T-cell (primary cell): ENCODE measurements around the gene TMEM184A. TPM values are rescaled to one million over a fixed set of nuclear protein-coding genes. Genes with fewer than 3 reads are reported as not detected.

ENCODE experiments used
- ATAC-seq, 4 experiments: fragments of 200-7000 bp in 3 of 4; fragments of 150-1000 bp in 1 of 4; cut with Tn5 transposase; replicated peaks in 1 of 4; 1 replicate in 3 of 4; 2 replicates in 1 of 4; pipeline ENCODE4 v1.10.0; 2021; ENCODE audit warnings: moderate library complexity in 3 of 4, mild to moderate bottlenecking in 2 of 4, moderate number of reproducible peaks in 1 of 4
- CTCF ChIA-PET, 2 donors: fragments of 300-600 bp; sonication (Branson Sonifier 250); formaldehyde crosslinking; loops; one replicate each; lab custom pipeline; 2022; ENCODE audit warnings: antibody characterized with exemption in 2 of 2; lab: Charles Lee
- POLR2A ChIA-PET, 2 donors: fragments of 300-600 bp; sonication (Branson Sonifier 250); formaldehyde crosslinking; loops; one replicate each; lab custom pipeline; 2022; ENCODE audit warnings: antibody characterized with exemption in 2 of 2; lab: Charles Lee
- DNase-seq, 35 experiments: peaks; one replicate each; pipeline versions ENCODE4 v3.0.0 to v3.0.0-alpha.2; 2013 to 2023
- H3K27ac ChIP-seq: one replicate; pipeline ENCODE4 v1.5.1; 2013; ENCODE audit warnings: low read length
- H3K27me3 ChIP-seq, 2 experiments: replicated peaks in 1 of 2; 1 replicate in 1 of 2; 2 replicates in 1 of 2; pipeline versions ENCODE4 v1.6.1 to v1.7.0; 2013; ENCODE audit warnings: low read length in 1 of 2, mixed read lengths in 1 of 2; ENCODE audit not compliant: control insufficient read depth in 2 of 2, insufficient read depth in 2 of 2; ENCODE audit errors: extremely low read depth in 1 of 2
- H3K36me3 ChIP-seq, 2 donors: 1 replicate in 1 of 2; 2 replicates in 1 of 2; pipeline versions ENCODE4 v1.6.1 to v1.7.0; 2013; ENCODE audit warnings: low read length in 1 of 2; ENCODE audit not compliant: control insufficient read depth in 2 of 2, insufficient read depth in 1 of 2; ENCODE audit errors: extremely low read depth in 1 of 2
- H3K4me1 ChIP-seq, 2 experiments: 1 replicate in 1 of 2; 2 replicates in 1 of 2; pipeline versions ENCODE4 v1.6.1 to v1.7.0; 2013; ENCODE audit warnings: low read length in 2 of 2, mixed read lengths in 1 of 2; ENCODE audit not compliant: insufficient read depth in 2 of 2, control insufficient read depth in 1 of 2; ENCODE audit errors: extremely low read depth in 1 of 2
- H3K4me3 ChIP-seq, 2 donors: 1 replicate in 1 of 2; 2 replicates in 1 of 2; pipeline versions ENCODE4 v1.5.1 to v1.7.0; 2013; ENCODE audit warnings: mild to moderate bottlenecking in 2 of 2, low read length in 1 of 2, moderate library complexity in 1 of 2; ENCODE audit not compliant: control insufficient read depth in 1 of 2; ENCODE audit errors: extremely low read depth in 1 of 2
- H3K9me3 ChIP-seq: 2 replicates; pipeline ENCODE4 v1.7.0; 2013
- H3K27ac Mint-ChIP-seq, 2 donors: one replicate each; pipeline ENCODE4 v1.8.0; 2020 to 2021; ENCODE audit warnings: mild to moderate bottlenecking in 2 of 2, mixed read lengths in 2 of 2
- H3K27me3 Mint-ChIP-seq, 2 donors: one replicate each; pipeline ENCODE4 v1.8.0; 2021 to 2022; ENCODE audit warnings: mixed read lengths in 2 of 2
- H3K36me3 Mint-ChIP-seq: one replicate; pipeline ENCODE4 v1.8.0; 2021; ENCODE audit warnings: mixed read lengths
- H3K4me1 Mint-ChIP-seq, 3 donors: one replicate each; pipeline ENCODE4 v1.8.0; 2020 to 2022; ENCODE audit warnings: mixed read lengths in 3 of 3, mild to moderate bottlenecking in 1 of 3
- H3K4me3 Mint-ChIP-seq, 3 donors: one replicate each; pipeline ENCODE4 v1.8.0; 2020 to 2022; ENCODE audit warnings: mild to moderate bottlenecking in 3 of 3, mixed read lengths in 3 of 3, moderate library complexity in 3 of 3
- H3K9me3 Mint-ChIP-seq, 3 donors: one replicate each; pipeline ENCODE4 v1.8.0; 2020 to 2022; ENCODE audit warnings: mixed read lengths in 3 of 3
- WGBS: methylation state at CpG from one replicate; pipeline ENCODE4 v1.1.5; 2013; ENCODE audit warnings: missing lambda C conversion rate; ENCODE audit not compliant: insufficient coverage; 5-methylcytosine and 5-hydroxymethylcytosine counted together
- total RNA-seq, 35 experiments: library from RNA in 6 of 35; stranded (reverse) in 6 of 35; fragments of 120-200 nt in 1 of 35; gene quantifications; one replicate each; pipeline versions ENCODE4 v1.2.1 to v1.2.4 and lab custom pipeline; 2013 to 2026

TMEM184A gene
- total RNA-seq, 5 donors from 2014 or later (not counting 1 experiment from before 2014, with no cell fraction given): 0.18 to 0.38 (median 0.33) TPM; not detected in 2

DNA sequence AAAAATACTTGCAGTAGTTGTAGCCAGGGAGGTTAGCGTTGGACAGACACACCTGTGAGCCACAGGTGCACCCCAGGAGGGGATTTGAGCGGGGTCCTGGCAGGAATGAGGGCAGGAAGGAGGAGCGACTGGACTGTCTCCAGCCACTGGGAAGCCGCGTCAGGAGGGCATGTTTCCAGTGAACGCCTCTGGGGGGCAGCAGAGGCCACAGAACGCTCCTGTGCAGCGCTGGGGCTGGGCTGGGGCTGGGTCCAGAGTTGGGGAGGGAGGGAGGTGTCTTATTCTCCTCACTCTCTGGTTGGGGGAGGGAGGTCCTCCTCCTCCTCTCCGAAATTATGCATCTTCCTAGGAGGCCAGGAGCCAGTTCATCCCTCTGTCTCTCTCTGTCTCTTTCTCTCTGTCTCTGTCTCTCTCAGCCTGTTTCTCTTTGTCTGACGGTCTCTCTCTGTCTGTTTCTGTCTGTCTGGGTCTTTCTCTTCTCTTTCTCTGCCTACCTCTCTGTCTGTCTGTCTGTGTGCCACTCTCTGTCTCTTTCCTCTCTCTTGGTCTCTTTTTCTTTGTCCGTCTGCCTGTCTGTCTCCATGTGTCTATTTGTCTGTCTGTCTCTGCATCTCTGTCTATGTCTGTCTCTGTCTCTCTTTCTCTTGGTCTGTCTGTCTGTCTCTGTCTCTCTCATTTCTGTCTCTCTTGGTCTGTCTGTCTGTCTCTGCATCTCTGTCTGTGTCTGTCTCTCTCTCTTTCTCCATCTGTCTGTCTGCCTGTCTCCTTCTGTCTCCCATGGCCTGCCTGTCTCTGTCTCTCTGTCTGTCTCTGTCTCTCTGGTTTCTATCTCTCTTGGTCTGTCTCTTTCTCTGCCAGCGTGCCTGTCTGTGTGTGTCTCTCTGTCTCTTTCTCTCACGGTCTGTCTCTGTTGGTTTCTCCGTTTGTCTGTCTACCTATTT lies 23.7 kb upstream of the TMEM184A start:
- CTCF ChIA-PET: interaction anchor here in 1 of 2 donors (0.6 kb wide), 1 partner anchor 544 kb away, joined by 3 read pairs; no protein-coding TSS in a partner anchor
- ATAC-seq (peak; percentile 95 to 99 (median 96)), DNase-seq (peak; percentile 19 to 81 (median 59))
- Histone ChIP-seq H3K36me3 (no peaks in the 10 kb centered on the region), H3K9me3 (no peaks in the 10 kb centered on the region), H3K4me1 (peaks cover 0 to 8% of the 10 kb centered on the region in 2 experiments), H3K27ac (no peak overlapping the region), H3K27me3 (no peaks in the 10 kb centered on the region), H3K4me3 (no peak overlapping the region)
- POLR2A ChIA-PET: no interaction called here
- 57% methylated on average over 5 of the region's 14 CpGs for WGBS
- peaks cover 9 to 14% (median 12%) of the 10 kb centered on the region in 3 donors for H3K4me1 Mint-ChIP-seq
- H3K9me3 Mint-ChIP-seq: no peaks in the 10 kb centered on the region
- no peaks in the 10 kb centered on the region for H3K36me3 Mint-ChIP-seq
- no peak overlapping the region for H3K27ac Mint-ChIP-seq
- H3K27me3 Mint-ChIP-seq: no peaks in the 10 kb centered on the region
- no peak overlapping the region for H3K4me3 Mint-ChIP-seq

- Mint-ChIP-seq H3K4me1 (peaks cover 9 to 14% (median 12%) of the 10 kb centered on the region in 3 donors), H3K9me3 (no peaks in the 10 kb centered on the region), H3K4me3 (no peak overlapping the region), H3K36me3 (no peaks in the 10 kb centered on the region), H3K27ac (no peak overlapping the region), H3K27me3 (no peaks in the 10 kb centered on the region)
- Histone ChIP-seq H3K27ac (no peak overlapping the region), H3K9me3 (no peaks in the 10 kb centered on the region), H3K4me1 (peaks cover 0 to 8% of the 10 kb centered on the region in 2 experiments), H3K36me3 (no peaks in the 10 kb centered on the region), H3K4me3 (no peak overlapping the region), H3K27me3 (no peaks in the 10 kb centered on the region)
- ChIA-PET CTCF (interaction anchor here in 1 of 2 donors (0.7 kb wide), 1 partner anchor 63 kb away, joined by 3 read pairs; no protein-coding TSS in a partner anchor), POLR2A (no interaction called here)
- no peak for DNase-seq
- WGBS: 87% methylated on average over 5 of the region's 6 CpGs
- ATAC-seq: no peak
These were observed 22.5 kb upstream of the TMEM184A start for GRCh38 chr7:1578513-1578912.

- no peak overlapping the region for H3K4me3 Mint-ChIP-seq
- H3K9me3 Mint-ChIP-seq: no peaks in the 10 kb centered on the region
- H3K27ac ChIP-seq: no peak overlapping the region
- DNase-seq (no peak), ATAC-seq (no peak)
- peaks cover 0 to 8% of the 10 kb centered on the region in 2 experiments for H3K4me1 ChIP-seq
- no peaks in the 10 kb centered on the region for H3K36me3 ChIP-seq
- no peaks in the 10 kb centered on the region for H3K9me3 ChIP-seq
- no peak overlapping the region for H3K4me3 ChIP-seq
- 100% methylated on average over 4 of the region's 15 CpGs for WGBS
- no peaks in the 10 kb centered on the region for H3K27me3 Mint-ChIP-seq
- peaks cover 12 to 25% (median 17%) of the 10 kb centered on the region in 3 donors for H3K4me1 Mint-ChIP-seq
- POLR2A ChIA-PET: no interaction called here
- CTCF ChIA-PET: no interaction called here
- peaks cover 4% of the 10 kb centered on the region for H3K36me3 Mint-ChIP-seq
- no peaks in the 10 kb centered on the region for H3K27me3 ChIP-seq
- no peak overlapping the region for H3K27ac Mint-ChIP-seq
These were observed 20.7 kb upstream of the TMEM184A start for GRCh38 chr7:1576521-1577253.

DNA sequence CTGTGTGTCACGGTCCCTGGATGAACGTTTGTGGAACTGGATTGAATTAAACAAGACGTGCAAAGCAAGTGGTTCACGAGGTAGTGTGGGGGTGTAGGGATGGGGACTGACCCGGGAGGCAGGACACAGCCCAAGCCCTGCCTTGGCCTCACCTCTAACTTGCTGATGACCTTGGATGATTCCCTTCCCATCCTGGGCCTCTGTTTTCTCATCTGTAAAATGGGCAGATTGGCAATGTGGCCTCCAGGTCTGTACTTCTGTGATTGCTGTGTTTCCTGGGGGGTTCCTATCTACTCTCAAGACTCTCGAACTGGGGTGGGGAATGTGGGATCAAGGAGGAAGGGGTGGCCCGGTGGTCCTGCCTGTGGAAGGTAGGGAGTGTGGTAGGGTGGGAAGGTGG lies 19.8 kb upstream of the TMEM184A start:
- Mint-ChIP-seq H3K9me3 (no peaks in the 10 kb centered on the region), H3K36me3 (peaks cover 4% of the 10 kb centered on the region), H3K4me1 (peaks cover 16 to 32% (median 24%) of the 10 kb centered on the region in 3 donors), H3K27ac (no peak overlapping the region), H3K4me3 (no peak overlapping the region), H3K27me3 (no peaks in the 10 kb centered on the region)
- no peak overlapping the region for H3K27ac ChIP-seq
- WGBS: 93% methylated on average over 6 of the region's 7 CpGs
- H3K4me1 ChIP-seq: peaks cover 0 to 15% of the 10 kb centered on the region in 2 experiments
- H3K36me3 ChIP-seq: no peaks in the 10 kb centered on the region
- ChIA-PET POLR2A (no interaction called here), CTCF (no interaction called here)
- H3K9me3 ChIP-seq: no peaks in the 10 kb centered on the region
- DNase-seq (no peak), ATAC-seq (no peak)
- no peaks in the 10 kb centered on the region for H3K27me3 ChIP-seq
- H3K4me3 ChIP-seq: no peak overlapping the region

- Histone ChIP-seq H3K27me3 (no peaks in the 10 kb centered on the region), H3K4me3 (no peak overlapping the region), H3K36me3 (peaks cover 0 to 4% of the 10 kb centered on the region in 2 donors), H3K27ac (no peak overlapping the region), H3K9me3 (no peaks in the 10 kb centered on the region), H3K4me1 (peaks cover 0 to 31% of the 10 kb centered on the region in 2 experiments)
- Mint-ChIP-seq H3K36me3 (peaks cover 5% of the 10 kb centered on the region), H3K4me3 (peak overlapping the region in 2 of 3 donors; percentile 83 to 87), H3K4me1 (peaks cover 24 to 37% (median 32%) of the 10 kb centered on the region in 3 donors), H3K27me3 (no peaks in the 10 kb centered on the region), H3K9me3 (no peaks in the 10 kb centered on the region), H3K27ac (peak overlapping the region in 1 of 2 donors; percentile 30)
- CTCF ChIA-PET: no interaction called here
- DNase-seq (no peak), ATAC-seq (no peak)
- POLR2A ChIA-PET: no interaction called here
- 100% methylated on average over 3 of the region's 7 CpGs for WGBS
These were observed 16.3 kb upstream of the TMEM184A start for GRCh38 chr7:1572111-1572822.
